HUDEP-2 (cell line): ENCODE results near the gene UBA6.
"Not testable (repeated sequence)": the region's sequence is repeated elsewhere in the genome, so short reads cannot be mapped to it uniquely, and the experiment has no call there.

Source experiments
- DNase-seq, 76 experiments: peaks; one replicate each; lab custom pipeline; 2025; ENCODE audit not compliant: unreplicated experiment in 76 of 76; lab: John Stamatoyannopoulos, UW

UBA6 gene

DNA sequence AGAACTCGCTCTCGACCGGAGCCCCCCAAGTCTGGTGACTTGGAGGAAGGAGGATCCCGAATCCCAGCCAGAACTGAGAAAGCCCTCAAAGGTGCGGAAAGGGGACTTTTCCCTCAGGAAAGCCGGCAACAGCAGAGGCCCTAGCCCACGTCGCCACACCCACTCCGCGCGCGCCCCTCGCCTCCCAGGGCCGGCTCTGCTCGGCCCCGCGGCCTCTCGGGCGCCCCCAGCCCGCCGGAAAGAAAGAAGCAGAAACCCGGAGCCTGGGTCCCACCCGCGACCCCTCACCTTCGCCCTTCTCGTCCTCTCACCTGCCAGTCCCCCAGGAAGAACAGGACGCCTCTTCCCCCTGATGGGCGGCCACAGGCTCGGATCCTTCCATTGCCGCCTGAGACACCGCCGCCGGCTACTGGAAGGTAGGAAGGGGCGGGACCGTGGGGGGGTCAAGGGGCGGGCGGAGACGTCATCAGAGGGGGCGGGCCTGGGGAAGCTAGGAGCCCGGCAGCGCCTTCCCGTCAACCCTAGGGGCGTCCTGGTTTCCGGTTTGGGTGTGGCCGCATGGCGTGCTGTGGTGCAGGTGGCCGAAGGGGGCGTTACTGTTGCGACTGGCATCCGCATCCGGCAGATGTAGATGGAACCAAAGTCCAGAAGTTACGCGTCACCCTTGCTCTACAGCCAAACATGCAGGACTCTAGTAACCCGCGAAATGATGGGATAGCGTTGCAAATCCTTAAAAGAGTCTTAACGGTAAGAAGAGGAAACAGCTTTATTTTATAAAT, at the start of gene UBA6:
UBA6 (minus strand) TSS at position 418 of the 779 bp plus-strand sequence; CDS start at position 382, 36 bp downstream.
- DNase-seq, result peak; percentile 22 to 97 (median 93)

DNA sequence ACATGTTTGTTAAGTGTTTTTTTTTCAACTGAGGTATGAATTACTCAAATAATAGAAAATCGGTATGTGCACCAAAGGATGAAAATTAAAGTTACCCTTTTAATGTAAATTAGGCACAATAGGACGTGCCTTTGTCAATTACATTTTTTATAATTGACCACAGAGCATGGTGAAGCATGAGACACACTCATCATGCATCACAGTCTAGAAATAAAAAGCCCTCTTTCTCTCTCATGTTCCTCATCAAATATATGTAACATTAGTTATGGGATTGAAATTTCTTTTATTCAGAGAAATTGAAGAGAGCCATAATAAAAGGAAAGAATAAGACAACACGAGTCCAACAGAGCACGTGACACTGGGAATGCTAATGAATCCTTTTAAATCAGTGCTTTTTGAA, 49.7 kb upstream of the UBA6 start:
- DNase-seq, result no peak

DNA sequence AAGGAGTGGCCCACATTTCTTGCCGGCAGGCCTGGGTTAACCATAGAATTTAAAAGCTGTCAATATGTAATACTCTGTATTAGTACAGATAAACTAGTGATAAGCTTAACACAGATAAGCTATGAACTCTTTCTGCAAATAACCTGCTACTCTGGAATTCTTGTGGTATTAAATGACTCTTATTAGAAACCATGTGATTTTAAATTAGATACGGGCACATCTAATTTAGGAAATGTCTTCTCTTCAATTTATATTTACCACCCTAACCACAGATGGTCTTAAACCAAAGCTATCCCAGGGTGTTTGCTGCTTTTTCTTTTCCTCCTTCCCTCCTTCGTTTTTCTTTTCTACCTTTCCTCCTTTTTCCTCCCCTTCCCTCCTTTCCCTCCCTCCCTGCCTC, 48.3 kb upstream of the UBA6 start:
- no peak for DNase-seq

DNA sequence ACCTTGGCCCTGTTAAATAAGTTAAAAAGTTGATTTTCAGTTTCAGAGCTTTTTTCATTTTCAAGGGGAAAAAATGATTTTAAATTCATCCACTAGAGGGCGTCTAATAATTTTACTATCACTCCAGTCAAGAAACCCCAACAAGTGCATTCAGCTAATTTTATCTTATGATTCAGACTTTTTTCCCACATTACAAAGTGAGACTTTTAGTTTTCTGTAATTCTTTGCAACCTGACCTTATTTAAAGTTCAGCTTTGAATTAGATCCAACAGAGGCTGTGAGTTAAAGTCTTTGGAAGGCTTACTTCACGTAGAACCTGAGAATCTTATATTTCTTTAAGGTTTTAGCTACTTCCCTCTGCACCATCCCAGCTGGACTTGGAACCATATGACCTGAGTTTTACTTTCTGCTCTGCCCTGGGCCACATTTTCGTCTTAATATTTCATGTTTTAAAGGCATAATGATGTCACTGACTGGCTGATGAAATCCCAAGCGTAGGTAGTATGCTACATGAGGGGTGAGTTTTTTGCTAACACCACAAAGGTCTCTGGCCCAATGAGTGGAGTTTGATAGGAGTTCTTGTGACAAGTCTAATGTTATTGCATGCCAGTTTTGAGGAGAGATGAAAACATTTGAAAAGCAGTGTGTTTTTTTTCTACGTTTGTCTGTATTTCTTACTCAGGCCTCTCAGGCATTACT, 46.0 kb upstream of the UBA6 start:
- DNase-seq, result peak in 21 of 76 experiments; percentile 1 to 47 (median 19)

DNA sequence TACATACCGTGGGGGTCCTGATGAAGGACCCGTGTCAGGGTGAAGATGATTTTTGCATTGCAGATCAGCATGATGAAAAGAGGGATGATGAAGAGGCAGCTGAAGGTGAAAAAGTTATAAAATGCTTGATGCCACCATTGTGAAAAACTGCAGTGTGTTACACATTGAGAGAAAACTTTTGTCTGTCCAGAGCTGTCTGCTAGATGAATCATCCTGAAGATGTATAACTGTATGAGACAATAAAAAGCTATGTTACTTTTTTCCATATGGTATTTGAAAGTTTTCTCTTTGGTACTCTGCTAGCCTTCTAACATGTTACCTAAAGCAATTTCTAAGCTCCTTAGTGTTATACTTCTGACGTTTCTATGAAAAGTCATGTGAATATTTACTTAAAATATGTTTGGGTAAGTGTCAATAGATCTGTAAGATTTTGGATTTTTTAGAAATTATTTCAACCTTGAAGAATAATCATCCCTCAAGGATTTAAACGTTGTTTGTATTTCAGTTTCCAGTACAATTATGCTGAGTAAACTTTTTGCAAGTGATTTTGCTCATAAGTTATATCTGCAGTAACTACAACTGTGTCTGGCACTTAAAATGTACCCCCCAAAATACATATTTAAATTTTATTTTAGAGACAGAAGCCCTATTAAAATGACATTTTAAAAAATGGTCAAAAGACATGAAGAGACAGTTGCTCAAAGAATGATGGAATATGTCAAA, 43.8 kb upstream of the UBA6 start:
- no peak for DNase-seq

DNA sequence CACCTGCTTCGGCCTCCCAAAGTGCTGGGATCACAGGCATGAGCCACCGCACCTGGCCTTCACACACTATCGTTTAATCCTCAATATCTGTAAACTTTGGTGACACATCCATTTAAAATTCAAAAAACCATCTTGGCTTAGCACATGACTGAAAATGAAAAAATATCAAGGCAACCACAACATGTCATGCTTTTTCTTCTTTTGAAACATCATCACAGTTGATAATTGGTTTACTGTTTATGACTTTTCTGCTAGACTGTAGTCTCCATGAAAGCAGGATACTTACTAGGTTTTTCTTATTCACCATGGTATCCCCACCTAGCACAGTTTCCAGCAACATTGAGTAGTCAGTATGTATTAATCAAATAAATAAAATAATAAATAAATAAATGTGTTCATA, 42.2 kb upstream of the UBA6 start:
- no peak for DNase-seq

DNA sequence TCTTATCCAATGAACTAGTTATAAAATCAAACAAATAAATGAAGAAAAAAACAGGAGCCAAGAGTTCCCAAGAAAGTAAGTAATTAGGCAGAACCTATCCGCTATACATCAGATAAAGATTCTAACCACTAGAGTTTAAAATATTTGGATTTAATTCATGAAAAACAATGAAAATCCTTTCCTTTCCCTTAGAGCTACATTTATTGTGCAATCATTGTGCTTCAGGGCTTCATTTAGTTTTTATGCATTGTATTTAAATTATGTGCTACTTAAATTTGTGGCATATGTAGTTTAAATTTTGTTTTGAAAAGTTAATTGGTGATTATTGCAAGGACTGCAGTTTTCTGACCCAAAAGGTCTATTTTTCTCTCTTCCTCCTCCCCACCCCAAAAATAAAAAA, 35.3 kb upstream of the UBA6 start:
- no peak for DNase-seq

DNA sequence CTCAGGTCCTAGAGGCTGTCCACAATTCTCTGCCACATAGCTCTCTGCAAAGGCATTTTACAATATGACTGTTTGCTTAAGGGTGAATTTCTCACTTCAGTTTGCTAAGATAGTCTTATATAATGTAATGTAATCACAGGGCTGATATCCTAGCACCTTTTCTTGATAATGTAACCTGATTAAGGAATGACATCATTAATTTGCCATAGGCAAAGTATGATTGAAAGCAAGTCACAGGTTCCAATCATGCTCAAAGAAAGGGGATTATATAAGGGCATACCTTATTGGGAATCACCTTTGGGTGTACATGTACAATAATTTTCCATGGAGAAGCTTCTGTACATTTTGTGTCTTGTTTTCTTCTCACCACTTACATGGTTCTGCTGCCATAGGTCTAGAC, 34.4 kb upstream of the UBA6 start:
- no peak for DNase-seq

DNA sequence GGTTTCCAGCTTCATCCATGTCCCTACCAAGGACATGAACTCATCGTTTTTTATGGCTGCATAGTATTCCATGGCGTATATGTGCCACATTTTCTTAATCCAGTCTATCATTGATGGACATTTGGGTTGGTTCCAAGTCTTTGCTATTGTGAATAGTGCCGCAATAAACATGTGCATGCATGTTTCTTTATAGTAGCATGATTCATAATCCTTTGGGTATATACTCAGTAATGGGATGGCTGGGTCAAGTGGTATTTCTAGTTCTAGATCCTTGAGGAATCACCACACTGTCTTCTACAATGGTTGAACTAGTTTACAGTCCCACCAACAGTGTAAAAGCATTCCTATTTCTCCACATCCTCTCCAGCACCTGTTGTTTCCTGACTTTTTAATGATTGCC, 29.6 kb upstream of the UBA6 start:
- not testable (repeated sequence) for DNase-seq

DNA sequence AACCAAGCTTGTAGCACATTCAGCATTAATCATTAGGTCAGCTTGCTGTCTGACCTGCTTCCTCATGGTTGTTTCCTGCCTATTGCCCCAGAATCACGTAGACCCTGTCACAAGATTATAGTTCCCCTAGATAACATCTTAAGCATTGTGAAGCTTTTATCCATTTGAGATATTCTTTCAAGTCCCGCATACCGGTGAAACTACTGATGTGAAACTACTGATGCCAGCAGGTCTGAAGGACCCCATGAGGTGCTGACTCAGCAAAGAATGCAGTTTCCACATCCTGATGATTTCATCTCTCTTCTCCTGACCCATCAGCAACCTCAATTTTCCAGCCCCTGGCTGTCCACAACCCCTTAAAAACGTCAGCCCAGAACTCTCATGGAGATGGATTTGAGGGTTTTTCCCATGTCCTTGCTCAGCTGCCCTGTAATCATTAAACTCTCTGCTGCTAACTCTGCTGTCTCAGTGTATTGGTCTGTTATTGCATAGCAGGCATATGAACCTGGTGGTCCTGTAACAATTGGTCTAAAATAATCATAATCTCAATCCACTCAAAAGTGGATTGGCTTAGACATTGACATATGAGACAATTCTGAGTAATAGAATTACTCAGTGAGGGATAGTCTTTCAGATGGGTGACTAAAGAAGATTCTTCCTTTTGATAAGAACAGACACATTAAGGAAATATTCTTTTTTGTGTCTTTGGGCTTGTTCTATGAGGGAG, 26.3 kb upstream of the UBA6 start:
- peak in 5 of 76 experiments; percentile 0 to 20 (median 3) for DNase-seq

DNA sequence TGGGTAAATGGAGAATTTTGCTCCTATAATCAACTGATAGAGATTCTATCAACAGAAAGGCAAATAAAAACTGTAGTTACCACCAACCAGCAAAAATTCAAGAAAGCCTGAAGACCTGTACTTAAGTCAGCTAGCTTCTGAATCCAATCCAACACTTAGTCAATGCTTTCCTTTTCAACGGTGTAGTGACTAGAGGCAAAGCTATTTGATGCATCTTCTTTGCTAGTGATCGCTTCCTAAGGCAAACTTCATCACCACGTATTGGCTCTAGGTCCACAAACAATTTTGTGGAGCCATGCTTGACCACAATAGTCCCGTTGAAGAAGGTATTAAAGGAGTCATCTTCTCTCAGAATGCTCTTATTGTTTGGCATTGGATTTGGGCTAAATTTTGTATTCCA, 25.0 kb upstream of the UBA6 start:
- DNase-seq, result no peak

DNA sequence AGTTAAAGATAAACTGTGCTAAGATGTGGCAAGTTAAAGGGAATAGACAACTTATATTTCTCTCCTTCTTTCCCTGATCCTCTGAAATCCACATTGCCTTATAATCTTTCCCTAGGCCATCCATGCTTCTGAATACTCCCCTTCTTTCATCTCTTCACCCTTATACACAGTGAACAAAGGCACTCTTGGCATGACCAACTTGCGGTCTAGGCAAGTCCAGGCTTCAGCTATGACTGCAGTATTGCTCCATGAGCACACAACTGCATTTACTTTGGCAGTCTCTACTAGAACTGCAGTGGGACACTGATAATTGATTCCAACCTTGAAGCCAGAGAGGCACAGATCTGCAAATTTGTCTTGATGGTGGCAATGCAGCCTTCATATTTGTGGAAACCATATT, 24.2 kb upstream of the UBA6 start:
- no peak for DNase-seq

DNA sequence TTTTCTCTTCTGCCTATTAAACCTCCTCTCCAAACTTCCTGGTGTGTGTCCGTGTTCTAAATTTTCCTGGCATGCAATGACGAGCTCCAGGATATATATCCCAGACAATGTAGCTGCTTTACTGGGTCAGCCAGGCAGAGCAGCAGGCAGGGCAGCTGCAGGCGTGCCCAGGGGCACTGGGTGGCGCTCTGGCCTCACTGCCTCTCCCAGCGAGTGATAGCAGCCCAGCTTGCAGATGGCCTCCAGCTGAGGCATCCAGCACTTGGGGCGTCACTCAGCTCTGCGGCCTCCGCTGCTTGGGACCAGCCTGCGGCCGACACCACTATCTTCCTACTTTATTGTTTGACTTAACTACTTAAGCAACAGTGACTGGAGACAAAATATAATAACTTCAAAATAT, 23.0 kb upstream of the UBA6 start:
- DNase-seq, result peak in 2 of 76 experiments; percentile 1 to 19

DNA sequence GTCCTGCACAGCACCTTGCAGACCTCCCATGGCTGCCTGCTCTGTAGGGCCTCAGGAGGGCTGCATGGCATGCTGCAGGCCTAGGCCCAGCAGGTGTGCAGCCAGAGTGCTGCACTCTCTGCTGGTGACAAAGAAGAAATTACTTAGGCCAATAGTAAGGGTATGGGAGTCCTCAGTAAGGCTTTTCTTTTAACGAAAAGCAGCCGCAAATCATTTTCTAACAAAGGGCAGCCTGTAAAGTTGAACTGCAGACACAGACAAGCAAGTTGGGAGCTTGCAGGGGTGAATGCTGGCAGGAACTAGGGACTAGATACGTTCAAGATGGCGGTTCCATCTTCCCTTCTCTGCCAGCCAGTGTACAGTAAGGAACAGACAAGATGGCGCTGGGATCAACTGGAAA, 22.4 kb upstream of the UBA6 start:
- DNase-seq, result no peak

DNA sequence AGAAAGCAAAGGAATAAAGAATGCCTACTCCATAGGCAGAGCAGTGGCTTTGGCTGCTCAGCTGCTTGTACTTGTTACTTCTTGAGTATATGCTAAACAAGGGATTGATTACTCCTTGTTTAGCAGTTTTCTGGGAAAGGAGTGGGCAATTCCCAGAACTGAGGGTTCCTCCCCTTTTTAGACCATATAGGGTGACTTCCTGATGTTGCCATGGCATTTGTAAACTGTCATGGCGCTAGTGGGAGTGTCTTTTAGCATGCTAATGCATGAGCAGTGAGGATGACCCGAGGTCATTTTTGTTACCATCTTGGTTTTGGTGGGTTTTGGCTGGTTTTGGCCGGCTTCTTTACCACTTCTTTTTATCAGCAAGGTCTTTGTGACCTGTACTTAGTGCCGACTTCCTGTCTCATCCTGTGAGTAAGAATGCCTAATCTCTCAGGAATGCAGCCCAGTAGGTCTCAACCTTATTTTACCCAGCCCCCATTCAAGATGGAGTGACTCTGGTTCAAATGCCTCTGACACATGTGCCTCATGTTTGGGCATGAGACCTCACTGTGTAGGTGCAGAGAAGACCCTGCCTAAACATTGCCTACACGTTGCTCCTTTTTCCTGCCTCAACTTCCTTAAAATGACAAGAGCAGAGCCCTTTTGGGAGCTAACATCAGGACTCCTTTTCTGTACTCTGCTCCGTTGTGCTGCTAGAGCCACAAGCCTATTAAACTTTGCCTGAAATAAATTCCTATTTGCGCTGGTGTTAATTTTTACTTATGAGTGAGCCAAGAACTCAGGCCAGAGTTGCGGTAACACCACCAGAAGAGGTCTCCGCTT, 21.0 kb upstream of the UBA6 start:
- DNase-seq, result peak in 38 of 76 experiments; percentile 1 to 72 (median 11)

DNA sequence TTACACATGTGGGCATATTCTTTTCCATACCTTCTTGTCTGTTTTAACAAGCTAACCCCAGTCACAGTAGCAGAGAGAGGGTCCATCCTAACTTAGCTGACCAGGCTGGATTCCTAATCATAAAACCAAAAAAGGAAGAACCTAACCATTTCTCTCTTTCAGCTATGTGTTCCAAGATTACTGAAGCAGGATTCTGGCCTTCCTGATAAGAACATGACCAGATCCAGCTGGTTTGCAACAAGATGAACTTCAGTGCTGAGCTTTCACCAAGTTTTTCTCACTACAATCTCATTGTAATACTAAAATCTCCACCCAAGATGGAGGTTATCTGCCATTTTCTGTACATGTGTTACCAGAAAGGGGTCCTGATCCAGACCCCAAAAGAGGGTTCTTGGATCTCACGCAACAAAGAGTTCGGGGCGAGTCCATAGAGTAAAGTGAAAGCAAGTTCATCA, 20.4 kb upstream of the UBA6 start:
- peak in 3 of 76 experiments; percentile 5 to 42 (median 23) for DNase-seq

DNA sequence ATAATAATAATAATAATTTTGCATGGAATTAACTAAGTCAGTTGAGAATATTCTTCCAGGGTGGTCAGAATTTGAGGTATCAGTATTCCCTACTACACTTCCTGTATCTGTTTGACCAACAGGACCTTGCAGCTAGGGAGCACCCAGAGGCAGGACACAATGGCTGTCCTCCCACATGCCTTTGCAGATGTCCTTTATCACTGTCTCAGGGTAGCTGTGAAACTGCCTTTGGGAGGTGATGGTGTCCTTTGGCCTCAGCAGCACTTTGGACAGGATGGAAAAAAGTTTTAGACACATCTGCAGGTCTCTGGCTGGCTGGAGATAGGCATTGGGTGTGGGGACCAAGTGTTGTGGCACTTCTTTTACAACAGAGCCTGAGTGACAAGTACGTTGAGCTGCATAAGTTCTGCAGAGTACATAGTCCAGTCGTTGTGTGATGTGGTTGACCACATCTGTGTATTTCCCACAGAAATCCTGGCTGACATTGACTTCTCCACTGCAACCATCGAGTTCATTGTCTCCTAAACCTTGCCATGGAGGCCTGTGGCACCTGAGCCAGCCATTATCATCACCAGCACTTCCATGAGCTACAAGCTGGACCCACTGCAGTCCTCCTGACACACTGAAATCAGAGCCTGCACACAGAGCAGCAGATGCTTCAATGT, 19.1 kb upstream of the UBA6 start:
- peak in 3 of 76 experiments; percentile 5 to 9 (median 7) for DNase-seq

DNA sequence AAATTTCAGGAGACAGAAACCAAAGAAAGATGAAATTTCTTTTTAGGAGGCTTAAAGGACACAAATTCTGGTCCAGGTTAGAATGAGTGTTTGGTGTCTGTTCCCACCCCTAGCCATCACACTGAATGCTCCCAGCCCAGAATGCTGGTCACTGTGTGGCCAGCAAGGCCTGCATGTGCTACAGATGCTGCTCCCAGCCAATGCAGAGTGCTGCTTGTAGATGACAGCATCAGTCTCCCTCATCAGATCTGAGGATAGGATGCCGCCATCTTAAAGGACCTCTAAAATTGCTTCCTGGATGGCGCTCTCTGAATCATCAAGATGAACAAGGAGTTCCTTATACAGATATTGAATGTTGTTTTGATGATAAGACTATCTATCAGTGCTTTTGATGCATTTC, 17.9 kb upstream of the UBA6 start:
- DNase-seq, result no peak

DNA sequence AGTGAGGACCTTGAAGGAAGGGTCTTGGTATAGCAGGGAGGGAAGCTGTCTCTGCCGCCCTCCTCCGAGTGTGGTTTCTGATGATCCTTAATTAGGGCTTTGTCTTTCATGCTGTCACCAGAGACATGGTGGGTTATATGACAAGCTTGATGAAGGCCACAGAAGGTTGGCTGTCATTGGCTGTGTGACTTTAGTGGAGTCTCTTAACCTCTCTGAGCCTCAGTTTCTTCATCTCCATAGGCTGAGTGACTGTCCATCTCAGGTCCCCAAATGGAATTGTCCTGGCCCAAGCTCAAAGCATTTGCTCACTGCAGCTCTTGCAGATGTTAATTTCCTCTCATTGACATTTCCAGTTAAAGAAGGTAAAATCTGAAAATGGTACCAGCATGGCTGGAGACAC, 16.6 kb upstream of the UBA6 start:
- DNase-seq, result no peak
